Glutamatergic neuron (in vitro differentiated cells): Measurements from ENCODE around the gene PLP1. TPM values are rescaled to one million over a fixed set of nuclear protein-coding genes. Genes with fewer than 3 reads are reported as not detected.
A peak's percentile ranks its signal among the peaks of the same experiment; 100 is the strongest.

Experiments used
- DNase-seq: peaks from one replicate; pipeline ENCODE4 v3.0.0; 2022
- H3K27ac Mint-ChIP-seq: one replicate; pipeline ENCODE4 v1.8.0; 2020; ENCODE audit warnings: mild to moderate bottlenecking, mixed read lengths, inconsistent platforms; ENCODE audit not compliant: unreplicated experiment
- H3K27me3 Mint-ChIP-seq: one replicate; pipeline ENCODE4 v1.8.0; 2020; ENCODE audit warnings: mild to moderate bottlenecking, moderate library complexity, mixed read lengths, inconsistent platforms; ENCODE audit not compliant: unreplicated experiment
- H3K36me3 Mint-ChIP-seq: one replicate; pipeline ENCODE4 v1.8.0; 2020; ENCODE audit warnings: mild to moderate bottlenecking, mixed read lengths, inconsistent platforms; ENCODE audit not compliant: unreplicated experiment
- H3K4me1 Mint-ChIP-seq: one replicate; pipeline ENCODE4 v1.8.0; 2020; ENCODE audit warnings: mild to moderate bottlenecking, low read depth, mixed read lengths, inconsistent platforms; ENCODE audit not compliant: unreplicated experiment
- H3K4me3 Mint-ChIP-seq: one replicate; pipeline ENCODE4 v1.8.0; 2020; ENCODE audit warnings: mild to moderate bottlenecking, mixed read lengths, inconsistent platforms; ENCODE audit not compliant: unreplicated experiment
- H3K9me3 Mint-ChIP-seq: one replicate; pipeline ENCODE4 v1.8.0; 2020; ENCODE audit warnings: mild to moderate bottlenecking, moderate library complexity, mixed read lengths, inconsistent platforms; ENCODE audit not compliant: unreplicated experiment
- CTCF ChIP-seq: fragments of 200-600 bp; sonication (generic); IDR thresholded peaks from one replicate; pipeline ENCODE4 v1.5.0; 2021; ENCODE audit not compliant: partially characterized antibody, unreplicated experiment
- total RNA-seq: library from RNA; stranded (reverse); fragmentation: NEBNext Ultra II Directional; extraction: Animal tissue kit (Norgen Biotek cat#: 25700); gene quantifications from one replicate; pipeline ENCODE4 v1.2.1, GENCODE V29; 2021; ENCODE audit not compliant: unreplicated experiment

The PLP1 gene
- total RNA-seq, 1 donor from 2014 or later: 0.20 TPM

GRCh38 chrX:103831803-103832544 lies 55.3 kb downstream of the PLP1 start, which contains the start of gene RAB9B:
Gene RAB9B, minus strand, starts transcription at chrX:103832257. Its CDS starts 6,473 bp downstream, at chrX:103825784.
- Mint-ChIP-seq H3K9me3 (peaks cover 5% of the 10 kb centered on the region), H3K27me3 (peaks cover 6% of the 10 kb centered on the region), H3K36me3 (no peaks in the 10 kb centered on the region), H3K4me3 (peak within 1 kb of the TSS; percentile 91), H3K4me1 (peaks cover 7% of the 10 kb centered on the region), H3K27ac (peak within 1 kb of the TSS; percentile 89)
- TF ChIP-seq CTCF: no peak
- peak; percentile 79 for DNase-seq

- peaks cover 2% of the 10 kb centered on the region for H3K9me3 Mint-ChIP-seq
- TF ChIP-seq CTCF: no peak
- H3K4me1 Mint-ChIP-seq: peaks cover under 1% of the 10 kb centered on the region
- H3K4me3 Mint-ChIP-seq: no peak overlapping the region
- no peaks in the 10 kb centered on the region for H3K27me3 Mint-ChIP-seq
- no peak for DNase-seq
- H3K27ac Mint-ChIP-seq: no peak overlapping the region
- no peaks in the 10 kb centered on the region for H3K36me3 Mint-ChIP-seq
Observed at GRCh38 chrX:103839404-103839803, 62.8 kb downstream of the PLP1 start.

Other genes with a start within 250 kb of the PLP1 start
- 56.5 TPM for gene TCEAL4, start 191.3 kb upstream of the PLP1 start, total RNA-seq
- gene TCEAL3, start 168.9 kb upstream of the PLP1 start, total RNA-seq: 9.0 TPM
- 7.7 TPM for gene TCEAL1, start 147.9 kb upstream of the PLP1 start, total RNA-seq
- 409 TPM for gene MORF4L2, start 90.1 kb upstream of the PLP1 start, total RNA-seq
- not detected for gene TMEM31, start 65.9 kb upstream of the PLP1 start, total RNA-seq
- 4.5 TPM for gene RAB9B, start 55.4 kb downstream of the PLP1 start, total RNA-seq
- 68.6 TPM for gene TMSB15B, start 185.8 kb downstream of the PLP1 start, total RNA-seq
- gene H2BW1, start 236.9 kb downstream of the PLP1 start, total RNA-seq: not detected